T-helper 1 cell treated with Interleukin-12 subunit alpha and Interleukin-12 subunit beta and Interleukin-4 antibody, amounts not matched to agents 30 ng/mL and 1 ng/mL, for 36 hours (primary cell): ENCODE data around the gene NOS1AP. TPM values are rescaled to one million over a fixed set of nuclear protein-coding genes. Genes with fewer than 3 reads are reported as not detected.

Experiments
- intact Hi-C: fragments of 100-400 bp; cut with micrococcal nuclease; formaldehyde crosslinking; loops from one replicate; pipeline ENCODE4 v1.15.1; 2024
- total RNA-seq: library from RNA; stranded (reverse); gene quantifications from 2 replicates; pipeline ENCODE4 v1.2.3, GENCODE V29; 2022

The NOS1AP gene
- total RNA-seq, 1 donor from 2014 or later = not detected

DNA sequence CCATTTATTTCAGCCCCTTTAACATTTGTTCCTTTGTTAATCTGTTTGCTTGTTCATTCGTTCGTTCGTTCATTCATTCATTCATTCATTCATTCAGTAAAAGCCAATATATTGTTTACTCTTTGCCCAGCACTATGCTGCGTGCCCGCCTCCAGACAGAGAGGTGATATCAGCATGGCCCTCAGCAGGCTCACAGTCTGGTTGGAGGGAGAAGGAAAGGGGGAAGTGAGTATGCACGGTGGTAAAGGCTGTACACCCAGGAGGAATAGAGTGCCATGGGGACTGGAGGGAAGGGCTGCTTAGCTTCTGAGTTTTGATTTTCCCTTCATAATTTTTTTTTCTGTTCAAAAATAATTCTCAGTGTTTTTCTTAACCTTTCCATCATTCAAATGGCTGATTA lies 144.7 kb downstream of the NOS1AP start:
- intact Hi-C loops = no loop called here

- intact Hi-C loops = no loop called here
Observed at GRCh38 chr1:162215902-162216301, 146.4 kb downstream of the NOS1AP start.

DNA sequence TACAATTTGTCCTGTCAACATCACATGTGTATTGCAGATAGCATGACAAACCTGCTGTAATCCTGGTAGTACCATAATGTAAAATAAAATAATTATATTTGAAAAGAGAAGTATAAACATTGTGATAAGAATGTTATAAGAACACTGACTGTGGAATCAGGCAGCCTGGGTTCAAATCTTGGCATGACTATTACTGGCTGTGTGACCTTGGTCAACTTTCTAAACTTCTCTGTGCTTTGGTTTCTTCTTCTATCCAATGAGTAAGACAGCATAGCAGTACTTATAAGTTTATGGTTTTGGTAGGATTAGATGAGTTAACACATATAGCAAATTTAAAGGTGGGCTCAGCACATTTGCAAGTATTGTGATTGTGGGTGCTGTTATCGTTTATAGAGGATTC lies 147.1 kb downstream of the NOS1AP start:
- intact Hi-C loops = no loop called here

GRCh38 chr1:162217706-162218105 lies 148.2 kb downstream of the NOS1AP start:
- intact Hi-C loops = no loop called here

- intact Hi-C loops = no loop called here
Observed at GRCh38 chr1:162218546-162218945, 149.1 kb downstream of the NOS1AP start.

DNA sequence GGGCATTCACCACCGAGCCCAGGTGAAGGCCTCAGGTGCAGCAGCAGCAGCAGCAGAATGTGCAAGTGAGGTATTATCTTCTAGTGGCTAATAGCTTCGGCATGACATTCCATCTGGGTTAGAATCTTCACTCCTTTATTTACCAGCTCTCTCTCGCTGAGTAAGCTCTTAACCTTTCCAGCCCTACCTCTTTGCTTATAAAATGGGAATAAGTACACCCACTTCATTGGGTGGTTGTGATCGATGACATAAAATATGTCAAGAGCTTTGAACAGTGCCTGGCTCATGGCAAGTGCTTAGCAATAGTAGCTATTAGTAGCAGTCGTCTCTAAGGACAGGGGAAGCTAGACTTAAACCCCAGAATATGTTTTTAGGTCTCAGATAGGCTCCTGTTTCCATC lies 149.5 kb downstream of the NOS1AP start:
- intact Hi-C loops = no loop called here

- intact Hi-C loops = no loop called here
Observed at GRCh38 chr1:162219461-162219860, 150.0 kb downstream of the NOS1AP start.

- intact Hi-C loops = no loop called here
Observed at GRCh38 chr1:162220009-162220539, 150.6 kb downstream of the NOS1AP start.

DNA sequence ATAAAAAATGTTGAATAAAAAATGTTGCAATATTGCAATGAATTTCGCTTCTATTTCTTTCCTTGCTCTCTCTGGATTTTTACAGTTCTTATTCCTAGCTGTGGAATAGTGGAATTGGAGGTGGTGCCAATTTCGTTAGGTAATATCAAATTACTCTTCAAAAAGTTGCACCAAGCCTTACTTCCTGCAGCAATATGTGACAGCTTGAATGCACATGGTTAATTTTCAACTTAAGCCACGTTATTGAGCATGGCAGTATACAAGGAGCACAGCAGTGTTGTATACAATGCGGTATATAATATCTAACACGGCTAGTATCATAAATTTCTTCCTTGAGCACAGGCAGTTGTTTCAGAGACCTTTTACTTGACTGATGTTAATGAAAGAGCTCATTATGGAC lies 152.5 kb downstream of the NOS1AP start:
- intact Hi-C loops = no loop called here

DNA sequence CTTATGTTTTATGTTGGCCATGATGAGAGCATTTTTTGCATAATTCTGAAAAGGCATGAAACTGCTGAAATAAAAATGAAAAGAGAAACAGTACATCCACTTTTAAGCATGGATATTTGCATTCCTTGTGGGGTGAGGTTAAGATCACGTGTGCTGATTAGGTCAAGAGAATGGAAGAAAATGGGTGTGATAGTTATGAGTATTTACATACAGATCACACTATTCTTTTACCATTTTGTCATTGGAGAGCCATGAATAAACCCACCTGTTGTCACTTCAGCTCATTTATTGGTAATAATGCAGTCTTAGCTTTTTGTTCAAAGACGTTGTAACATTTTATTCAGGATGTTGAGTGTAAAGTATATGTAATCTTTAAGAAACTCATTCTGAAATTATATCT lies 153.2 kb downstream of the NOS1AP start:
- intact Hi-C loops = no loop called here

GRCh38 chr1:162223488-162223887 lies 154.0 kb downstream of the NOS1AP start:
- intact Hi-C loops = no loop called here

DNA sequence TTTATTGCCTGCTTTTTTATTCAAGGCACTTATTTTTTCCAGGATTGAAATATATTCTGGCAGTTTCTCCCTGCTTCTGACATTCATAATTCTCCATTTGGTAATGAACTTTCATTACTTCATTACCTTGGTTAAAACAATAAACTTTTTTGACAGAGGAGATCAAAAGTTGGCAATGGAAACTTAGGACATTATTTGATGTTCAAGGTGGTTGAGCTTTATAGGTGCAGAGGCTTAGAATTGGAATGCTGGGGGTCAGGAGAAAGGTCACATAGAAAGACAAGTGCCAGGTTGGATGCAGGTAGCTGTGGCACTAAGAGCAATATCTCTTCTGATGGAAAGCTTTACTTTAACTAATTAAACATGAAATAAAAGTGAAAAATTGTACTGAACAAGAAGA lies 154.8 kb downstream of the NOS1AP start:
- intact Hi-C loops = no loop called here

- intact Hi-C loops = no loop called here
Observed at GRCh38 chr1:162228586-162228985, 159.1 kb downstream of the NOS1AP start.

GRCh38 chr1:162229549-162229948 lies 160.1 kb downstream of the NOS1AP start:
- intact Hi-C loops = no loop called here

- intact Hi-C loops = no loop called here
Observed at GRCh38 chr1:162230096-162230495, 160.6 kb downstream of the NOS1AP start.

DNA sequence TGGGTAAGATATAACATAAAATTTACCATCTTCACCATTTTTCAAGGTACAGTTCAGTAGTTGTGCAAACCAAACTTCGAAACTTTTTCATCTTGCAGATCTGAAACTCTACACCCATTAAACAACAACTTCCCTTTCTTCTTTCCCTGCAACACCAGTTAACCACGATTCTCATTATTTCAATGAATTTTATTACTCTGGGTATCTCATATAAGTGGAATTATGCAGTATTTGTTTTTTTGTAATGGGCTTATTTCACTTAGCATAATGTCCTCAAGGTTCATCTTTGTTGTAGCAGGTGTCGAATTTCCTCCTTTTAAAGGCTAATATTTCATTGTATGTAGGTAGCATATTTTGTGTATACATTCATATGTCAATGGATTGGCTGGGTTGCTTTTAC lies 161.0 kb downstream of the NOS1AP start:
- intact Hi-C loops = no loop called here

DNA sequence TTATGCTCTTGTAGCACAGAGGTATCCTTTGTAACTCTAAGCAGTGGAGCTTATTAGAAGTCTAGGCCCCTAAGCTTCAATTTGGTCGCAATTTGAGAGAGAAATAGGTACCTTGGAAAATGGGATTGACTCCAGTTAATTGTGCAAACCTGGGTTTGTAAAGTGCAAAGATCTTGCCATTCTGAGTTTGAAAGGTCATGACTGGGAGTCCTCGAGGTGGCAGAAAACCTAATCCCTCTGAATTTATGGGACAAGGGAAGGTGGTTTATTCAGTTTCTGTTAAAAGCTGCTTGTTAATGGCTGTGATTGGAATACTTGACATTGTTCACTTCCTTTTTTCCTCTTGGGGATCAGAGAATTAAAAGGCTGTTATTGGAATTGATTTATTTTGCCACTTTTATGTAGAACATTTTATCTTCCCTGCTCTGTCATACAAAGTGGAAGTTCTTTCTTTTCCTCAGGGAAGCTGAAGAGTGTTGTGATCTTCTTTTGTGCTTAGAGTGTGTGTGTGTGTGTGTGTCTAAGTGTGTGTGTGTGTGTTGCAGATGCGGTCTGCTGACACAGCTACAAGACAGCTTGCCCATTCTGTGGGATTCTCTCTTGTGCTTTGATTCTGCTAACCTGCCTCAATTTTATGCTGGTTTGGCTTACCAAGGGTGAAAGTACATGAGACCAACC lies 162.7 kb downstream of the NOS1AP start:
- intact Hi-C loops = no loop called here

GRCh38 chr1:162233066-162233465 lies 163.6 kb downstream of the NOS1AP start:
- intact Hi-C loops = no loop called here

GRCh38 chr1:162233937-162234336 lies 164.4 kb downstream of the NOS1AP start:
- intact Hi-C loops = no loop called here

GRCh38 chr1:162234571-162234970 lies 165.1 kb downstream of the NOS1AP start:
- intact Hi-C loops = no loop called here

- intact Hi-C loops = no loop called here
Observed at GRCh38 chr1:162235241-162235800, 165.8 kb downstream of the NOS1AP start.

DNA sequence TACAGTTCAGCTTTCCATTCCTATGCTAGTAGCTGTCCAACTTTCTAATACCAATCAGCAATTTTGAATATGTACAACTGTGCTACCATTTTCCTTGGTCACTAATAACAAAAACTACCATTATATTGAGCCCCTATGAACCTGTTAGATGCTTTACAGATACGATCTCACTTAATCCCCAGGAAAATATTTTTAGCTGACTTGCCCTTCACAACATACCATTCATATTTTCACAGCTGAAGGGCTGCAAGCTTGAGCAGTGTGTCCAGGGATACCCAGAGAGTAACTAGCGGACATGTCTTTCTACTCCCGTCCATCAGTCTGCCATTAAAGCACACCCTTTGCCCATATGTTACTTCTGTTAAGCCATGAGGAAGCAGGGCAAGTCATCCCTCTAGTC lies 166.7 kb downstream of the NOS1AP start:
- intact Hi-C loops = no loop called here

DNA sequence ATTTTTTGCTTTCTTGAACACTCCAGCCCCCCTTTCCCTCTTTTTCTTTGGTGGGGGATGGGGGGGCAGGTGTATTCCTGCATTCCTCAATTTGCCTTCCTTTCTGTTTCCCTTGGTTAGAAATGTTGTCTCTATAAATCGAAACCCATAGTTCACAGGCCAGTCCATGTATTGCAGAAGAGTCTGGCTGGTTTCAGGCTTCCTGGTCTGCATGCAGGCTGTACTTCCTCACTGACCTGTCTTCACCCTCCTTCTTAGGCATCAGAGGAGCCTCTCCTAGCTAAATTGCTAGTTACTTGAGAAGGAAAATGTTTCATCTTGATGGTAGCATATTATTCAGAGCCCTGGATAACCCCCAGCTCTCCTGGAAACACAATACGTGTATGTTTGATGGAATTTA lies 167.1 kb downstream of the NOS1AP start:
- intact Hi-C loops = no loop called here
